ENCODE results near the gene UNC5C. TPM values are rescaled to one million over a fixed set of nuclear protein-coding genes. Genes with fewer than 3 reads are reported as not detected.

UNC5C gene
- total RNA-seq, 1 donor from 2014 or later, result 76.7 TPM

GRCh38 chr4:95439896-95440295, 108.9 kb downstream of the UNC5C start:
- Mint-ChIP-seq H3K27me3 (ENCODE audit: low read depth) (no peaks in the 10 kb centered on the region), H3K4me1 (peaks cover 18% of the 10 kb centered on the region), H3K36me3 (peaks cover 5% of the 10 kb centered on the region), H3K9me3 (no peaks in the 10 kb centered on the region), H3K27ac (no peak overlapping the region), H3K4me3 (no peak overlapping the region)
- no peak for DNase-seq (ENCODE audit: low spot score in 2 of 2, unreplicated experiment in 2 of 2)
- no peak for TF ChIP-seq CTCF (IDR thresholded peaks at IDR 0.05; ENCODE audit: unreplicated experiment)

- H3K36me3 Mint-ChIP-seq, result peaks cover 5% of the 10 kb centered on the region
- H3K27ac Mint-ChIP-seq, result peak overlapping the region; percentile 11
- H3K27me3 Mint-ChIP-seq (ENCODE audit: low read depth), result no peaks in the 10 kb centered on the region
- H3K9me3 Mint-ChIP-seq, result no peaks in the 10 kb centered on the region
- no peak for TF ChIP-seq CTCF (IDR thresholded peaks at IDR 0.05; ENCODE audit: unreplicated experiment)
- DNase-seq (ENCODE audit: low spot score in 2 of 2, unreplicated experiment in 2 of 2), result no peak
- peaks cover 18% of the 10 kb centered on the region for H3K4me1 Mint-ChIP-seq
- no peak overlapping the region for H3K4me3 Mint-ChIP-seq
These were observed 109.7 kb downstream of the UNC5C start for GRCh38 chr4:95439071-95439470.

GRCh38 chr4:95432466-95432865, 116.3 kb downstream of the UNC5C start:
- Mint-ChIP-seq H3K27me3 (ENCODE audit: low read depth) (peaks cover 3% of the 10 kb centered on the region), H3K27ac (no peak overlapping the region), H3K4me1 (peaks cover 49% of the 10 kb centered on the region), H3K4me3 (no peak overlapping the region), H3K36me3 (peaks cover 7% of the 10 kb centered on the region), H3K9me3 (no peaks in the 10 kb centered on the region)
- DNase-seq (ENCODE audit: low spot score in 2 of 2, unreplicated experiment in 2 of 2), result no peak
- TF ChIP-seq CTCF (IDR thresholded peaks at IDR 0.05; ENCODE audit: unreplicated experiment), result no peak

- H3K4me1 Mint-ChIP-seq, result peaks cover 49% of the 10 kb centered on the region
- TF ChIP-seq CTCF (IDR thresholded peaks at IDR 0.05; ENCODE audit: unreplicated experiment), result no peak
- no peak overlapping the region for H3K4me3 Mint-ChIP-seq
- H3K27ac Mint-ChIP-seq, result no peak overlapping the region
- peaks cover 3% of the 10 kb centered on the region for H3K27me3 Mint-ChIP-seq (ENCODE audit: low read depth)
- peaks cover 12% of the 10 kb centered on the region for H3K36me3 Mint-ChIP-seq
- no peaks in the 10 kb centered on the region for H3K9me3 Mint-ChIP-seq
- no peak for DNase-seq (ENCODE audit: low spot score in 2 of 2, unreplicated experiment in 2 of 2)
These were observed 117.1 kb downstream of the UNC5C start for GRCh38 chr4:95431678-95432077.

GRCh38 chr4:95429416-95429815, 119.4 kb downstream of the UNC5C start:
- DNase-seq (ENCODE audit: low spot score in 2 of 2, unreplicated experiment in 2 of 2), result no peak
- H3K4me1 Mint-ChIP-seq, result peaks cover 49% of the 10 kb centered on the region
- no peaks in the 10 kb centered on the region for H3K9me3 Mint-ChIP-seq
- H3K27ac Mint-ChIP-seq, result no peak overlapping the region
- no peak for TF ChIP-seq CTCF (IDR thresholded peaks at IDR 0.05; ENCODE audit: unreplicated experiment)
- peaks cover 3% of the 10 kb centered on the region for H3K27me3 Mint-ChIP-seq (ENCODE audit: low read depth)
- no peak overlapping the region for H3K4me3 Mint-ChIP-seq
- H3K36me3 Mint-ChIP-seq, result peaks cover 22% of the 10 kb centered on the region
